HepG2 (cell line): Measurements from ENCODE around the gene TCF12. TPM values are rescaled to one million over a fixed set of nuclear protein-coding genes. Genes with fewer than 3 reads are reported as not detected.

Experiments
- ATAC-seq: fragments of 200-7000 bp; cut with Tn5 transposase; 3 replicates; pipeline ENCODE4 v1.9.1; 2020; ENCODE audit warnings: mild to moderate bottlenecking, moderate library complexity
- BruUV-seq: library from RNA; stranded (reverse); fragments of 400-500 nt; replicated peaks from 2 replicates; lab custom pipeline; 2021; lab: Mats Ljungman, UMichigan
- CTCF ChIA-PET: fragments of 300-600 bp; formaldehyde crosslinking; extraction: SDS; loops from one replicate; lab custom pipeline; 2021; ENCODE audit warnings: low total read pairs, inconsistent platforms, low intra/inter-chr PET ratio; lab: Yijun Ruan, JAX
- POLR2A ChIA-PET: fragments of 350-600 bp; sonication (Branson Sonifier 250); formaldehyde crosslinking; loops from one replicate; lab custom pipeline; 2020; ENCODE audit warnings: antibody characterized with exemption, inconsistent platforms; lab: Yijun Ruan, JAX
- DNase-seq: peaks from one replicate; pipeline ENCODE4 v3.0.0-alpha.2; 2015; ENCODE audit warnings: low spot score
- FAIRE-seq: peaks from 3 replicates; lab custom pipeline; 2011; peaks lifted over from hg19 to GRCh38; lab: Jason Lieb, UNC
- H2AFZ ChIP-seq: one replicate; pipeline ENCODE4 v1.6.1; 2011; ENCODE audit warnings: low read length, inconsistent platforms
- H3K27ac ChIP-seq: fragments of 300-600 bp; 3 replicates; pipeline ENCODE4 v1.8.0; 2011; ENCODE audit warnings: mixed run types, mild to moderate bottlenecking, mixed read lengths, low read length, inconsistent platforms; ENCODE audit not compliant: insufficient read depth; ENCODE audit errors: extremely low read length
- H3K27me3 ChIP-seq, 2 experiments: fragments of 200-600 bp in 1 of 2; 2 replicates in 1 of 2; 3 replicates in 1 of 2; pipeline versions ENCODE4 v1.6.0 to v1.8.0; 2011; ENCODE audit warnings: low read length in 2 of 2, mild to moderate bottlenecking in 2 of 2, moderate library complexity in 2 of 2, inconsistent platforms in 1 of 2; ENCODE audit not compliant: insufficient read depth in 2 of 2, control insufficient read depth in 1 of 2
- H3K36me3 ChIP-seq, 2 experiments: fragments of 200-600 bp in 1 of 2; replicated peaks in 1 of 2; 2 replicates in 1 of 2; 3 replicates in 1 of 2; pipeline versions ENCODE4 v1.5.1 to v1.8.0; 2011; ENCODE audit warnings: low read length in 2 of 2, inconsistent platforms in 1 of 2; ENCODE audit not compliant: insufficient read depth in 2 of 2, control insufficient read depth in 1 of 2
- H3K4me1 ChIP-seq: 2 replicates; pipeline ENCODE4 v1.5.1; 2012; ENCODE audit warnings: low read length, inconsistent platforms; ENCODE audit not compliant: insufficient read depth
- H3K4me2 ChIP-seq: 2 replicates; pipeline ENCODE4 v1.6.0; 2011; ENCODE audit warnings: low read depth, low read length, inconsistent platforms
- H3K4me3 ChIP-seq, 3 experiments: fragments of 200-600 bp in 1 of 3; sonication (generic), shearing (Covaris generic) in 1 of 3; replicated peaks in 1 of 3; 2 replicates each; pipeline ENCODE4 v1.5.1; 2011 to 2016; ENCODE audit warnings: low read length in 3 of 3, inconsistent platforms in 2 of 3, low read depth in 2 of 3, mild to moderate bottlenecking in 2 of 3, control low read depth in 1 of 3, mixed read lengths in 1 of 3; ENCODE audit not compliant: insufficient read depth in 1 of 3
- H3K79me2 ChIP-seq: one replicate; pipeline ENCODE4 v1.6.1; 2011; ENCODE audit warnings: low read length, inconsistent platforms; ENCODE audit not compliant: insufficient read depth
- H3K9ac ChIP-seq: 2 replicates; pipeline ENCODE4 v1.6.0; 2011; ENCODE audit warnings: mild to moderate bottlenecking, low read depth, low read length, inconsistent platforms; ENCODE audit not compliant: insufficient read depth
- H3K9me3 ChIP-seq: 2 replicates; pipeline ENCODE4 v1.5.1; 2012; ENCODE audit warnings: mild to moderate bottlenecking, low read length
- H4K20me1 ChIP-seq: 2 replicates; pipeline ENCODE4 v1.6.0; 2011; ENCODE audit warnings: inconsistent platforms, mild to moderate bottlenecking, low read length, moderate library complexity; ENCODE audit not compliant: insufficient read depth
- CC2D1A ChIP-seq: sonication (generic); formaldehyde crosslinking; IDR thresholded peaks from 2 replicates; pipeline ENCODE4 v1.8.1; 2023; ENCODE audit warnings: mild to moderate bottlenecking, missing genetic modification reagents
- CCAR2 ChIP-seq: fragments of 200-400 bp; formaldehyde crosslinking; optimal IDR thresholded peaks from 2 replicates; pipeline ENCODE3; 2018; ENCODE audit warnings: low read depth, mild to moderate bottlenecking, low read length, moderate library complexity
- HES4 ChIP-seq: sonication (generic); formaldehyde crosslinking; IDR thresholded peaks from 2 replicates; pipeline ENCODE4 v1.9.0; 2021; ENCODE audit warnings: mild to moderate bottlenecking, missing genetic modification reagents, borderline replicate concordance
- JDP2 ChIP-seq: sonication (generic); formaldehyde crosslinking; IDR thresholded peaks from 2 replicates; pipeline ENCODE4 v1.8.1; 2022; ENCODE audit warnings: missing genetic modification reagents, borderline replicate concordance
- KMT2A ChIP-seq: sonication (generic); formaldehyde crosslinking; IDR thresholded peaks from 2 replicates; pipeline ENCODE4 v1.4.0; 2020; ENCODE audit warnings: missing genetic modification reagents
- POLR2G ChIP-seq: fragments of 200-400 bp; formaldehyde crosslinking; IDR thresholded peaks from 2 replicates; pipeline ENCODE4 v1.6.1; 2018; ENCODE audit warnings: mild to moderate bottlenecking, low read depth, low read length, moderate library complexity
- TSC22D2 ChIP-seq: sonication (generic); formaldehyde crosslinking; IDR thresholded peaks from 2 replicates; pipeline ENCODE4 v1.5.1; 2020; ENCODE audit warnings: missing genetic modification reagents, mild to moderate bottlenecking, borderline replicate concordance
- ZNF570 ChIP-seq: sonication (generic); formaldehyde crosslinking; IDR thresholded peaks from 2 replicates; pipeline ENCODE4 v1.4.0; 2020; ENCODE audit warnings: mild to moderate bottlenecking, missing genetic modification reagents, borderline replicate concordance
- ZNF616 ChIP-seq: sonication (generic); formaldehyde crosslinking; IDR thresholded peaks from 2 replicates; pipeline ENCODE4 v1.5.0; 2020; ENCODE audit warnings: low read depth, mild to moderate bottlenecking, missing genetic modification reagents
- WGBS: methylation state at CpG from one replicate; pipeline ENCODE4 v1.1.6; 2017; ENCODE audit warnings: low lambda C conversion rate; 5-methylcytosine and 5-hydroxymethylcytosine counted together
- in situ Hi-C: cut with HindIII; loops from 2 replicates; pipeline ENCODE4 v1.10.0; 2017; ENCODE audit warnings: low pct_unique_long_range_greater_than_20kb; ENCODE audit not compliant: extremely low pct_ligation_motif_present
- intact Hi-C: fragments of 100-400 bp; cut with micrococcal nuclease; formaldehyde crosslinking; loops from one replicate; pipeline ENCODE4 v1.10.0; 2022; ENCODE audit not compliant: unreplicated experiment
- polyA plus RNA-seq, 8 experiments: library from polyadenylated mRNA; depleted of rRNA in 3 of 8; stranded (reverse) in 7 of 8; unstranded in 1 of 8; fragments of >200 nt; fragmentation: Illumina TruSeq in 4 of 8; extraction: Trizol in 4 of 8; gene quantifications; 2 replicates each; pipeline versions ENCODE4 v1.2.1 to v1.2.3, GENCODE V29; 2011 to 2016; ENCODE audit warnings: low read depth in 4 of 8, missing spikeins in 1 of 8, mixed read lengths in 1 of 8; ENCODE audit not compliant: insufficient read depth in 1 of 8
- total RNA-seq, 5 experiments: library from RNA; depleted of rRNA; stranded (reverse); fragments of >200 nt; fragmentation: Illumina TruSeq; extraction: Trizol; gene quantifications; 2 replicates each; pipeline ENCODE4 v1.2.3, GENCODE V29; 2016; ENCODE audit warnings: low read depth in 1 of 5
- TF ChIP-seq, protein P1 (sequence below): sonication (generic); IDR thresholded peaks from 2 replicates; pipeline ENCODE4 v1.6.1; 2016; ENCODE audit warnings: low read depth, borderline replicate concordance
- TF ChIP-seq, protein P2 (sequence below): IDR thresholded peaks from 2 replicates; pipeline ENCODE4 v1.6.1; 2016
- TF ChIP-seq, protein P3 (sequence below), 2 experiments: sonication (generic) in 1 of 2; formaldehyde crosslinking in 1 of 2; IDR thresholded peaks; 2 replicates each; pipeline versions ENCODE4 v1.4.0 to v1.6.1; 2016 to 2020; ENCODE audit warnings: borderline replicate concordance in 1 of 2, low read depth in 1 of 2, mild to moderate bottlenecking in 1 of 2, missing genetic modification reagents in 1 of 2

TCF12 gene
- total and polyA plus RNA-seq, 2 of the 13 experiments (the other 11 are each of a cell fraction or from before 2014, with no cell fraction given) = 48.6 to 51.1 TPM

DNA sequence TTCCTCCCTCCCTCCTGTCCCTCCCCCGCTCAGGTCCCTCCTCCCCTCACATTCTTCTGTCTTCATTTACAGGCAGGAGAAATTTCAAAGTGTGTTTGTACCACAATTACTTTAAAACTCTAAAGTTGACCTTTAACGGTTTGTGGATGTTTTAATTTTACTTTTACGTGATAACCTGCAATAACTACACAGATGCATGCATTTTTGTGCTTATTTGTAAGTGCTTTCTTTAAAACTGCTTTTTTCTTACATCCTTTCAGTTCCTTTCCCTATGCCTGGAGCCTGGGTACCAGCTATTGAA, 406.1 kb downstream of the TCF12 start:
- H3K36me3 ChIP-seq = no peaks in the 10 kb centered on the region
- H3K79me2 ChIP-seq = no peaks in the 10 kb centered on the region
- 18% methylated on average over 3 of the region's 3 CpGs for WGBS
- CTCF ChIA-PET = no interaction called here
- ATAC-seq (no peak), DNase-seq (no peak), FAIRE-seq (no peak)
- BruUV-seq = no TSS peak
- POLR2A ChIA-PET = no interaction called here
- H4K20me1 ChIP-seq = no peaks in the 10 kb centered on the region
- TF ChIP-seq, protein P1, sequence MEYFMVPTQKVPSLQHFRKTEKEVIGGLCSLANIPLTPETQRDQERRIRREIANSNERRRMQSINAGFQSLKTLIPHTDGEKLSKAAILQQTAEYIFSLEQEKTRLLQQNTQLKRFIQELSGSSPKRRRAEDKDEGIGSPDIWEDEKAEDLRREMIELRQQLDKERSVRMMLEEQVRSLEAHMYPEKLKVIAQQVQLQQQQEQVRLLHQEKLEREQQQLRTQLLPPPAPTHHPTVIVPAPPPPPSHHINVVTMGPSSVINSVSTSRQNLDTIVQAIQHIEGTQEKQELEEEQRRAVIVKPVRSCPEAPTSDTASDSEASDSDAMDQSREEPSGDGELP = no peak
- no peak for TF ChIP-seq ZNF616 (CRISPR knock-in tag)
- no peak for TF ChIP-seq CCAR2
- no peak for TF ChIP-seq JDP2 (CRISPR knock-in tag)
- no peak for TF ChIP-seq HES4 (CRISPR knock-in tag)
- no peak for TF ChIP-seq CC2D1A (CRISPR knock-in tag)
- peaks cover 2 to 13% of the 10 kb centered on the region in 2 experiments; a peak in 3 of 5 replicates for H3K27me3 ChIP-seq
- in situ Hi-C loops = no loop called here
- H3K4me1 ChIP-seq = peaks cover 26% of the 10 kb centered on the region
- peak overlapping the region; percentile 3; the same call in 1 of the 2 replicates for H3K4me2 ChIP-seq
- intact Hi-C loops = no loop called here
- no peak overlapping the region for H2AFZ ChIP-seq
- no peak overlapping the region for H3K27ac ChIP-seq
- H3K4me3 ChIP-seq = no peak overlapping the region
- H3K9ac ChIP-seq = no peak overlapping the region
- H3K9me3 ChIP-seq = no peaks in the 10 kb centered on the region

DNA sequence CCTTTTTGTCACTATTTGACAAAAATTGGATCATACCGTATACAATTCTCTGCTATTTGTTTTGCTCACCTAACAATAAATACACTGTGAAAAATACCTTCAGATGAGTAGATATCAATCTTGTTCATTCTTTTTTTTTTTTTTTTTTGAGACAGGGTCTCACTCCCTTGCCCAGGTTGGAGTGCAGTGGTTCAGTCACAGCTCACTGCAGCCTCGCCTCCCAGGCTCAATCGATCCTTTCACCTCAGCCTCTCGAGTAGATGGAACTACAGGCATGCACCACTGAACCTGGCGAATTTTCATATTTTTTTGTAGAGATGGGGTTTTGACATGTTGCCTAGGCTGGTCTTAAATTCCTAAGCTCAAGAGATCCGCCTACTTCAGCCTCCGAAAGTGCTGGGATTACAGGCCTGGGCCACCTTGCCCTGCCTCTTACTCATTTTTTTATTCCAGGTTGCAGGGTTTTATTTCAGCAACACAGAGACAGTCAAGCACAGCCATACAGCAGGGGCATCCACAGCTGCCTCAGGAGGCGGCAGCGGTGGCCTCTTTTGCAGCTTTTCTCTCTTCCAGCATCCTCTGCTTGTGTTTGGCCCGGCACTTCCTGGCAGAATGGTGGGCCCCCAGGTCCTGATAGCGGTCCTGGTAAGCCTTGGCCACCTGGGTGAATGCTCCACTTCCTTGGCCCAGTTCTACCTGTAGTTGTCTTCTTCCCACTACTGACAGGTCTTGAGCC, 406.7 kb downstream of the TCF12 start:
- DNase-seq = no peak
- WGBS = 54% methylated on average over 10 of the region's 11 CpGs
- Histone ChIP-seq H4K20me1 (no peaks in the 10 kb centered on the region), H3K27ac (no peak overlapping the region), H3K4me1 (peaks cover 26% of the 10 kb centered on the region), H3K36me3 (no peaks in the 10 kb centered on the region), H2AFZ (no peak overlapping the region), H3K27me3 (peaks cover 4 to 18% of the 10 kb centered on the region in 2 experiments; a peak in 3 of 5 replicates), H3K79me2 (no peaks in the 10 kb centered on the region), H3K4me3 (no peak overlapping the region), H3K9ac (no peak overlapping the region), H3K4me2 (peak overlapping the region; percentile 3; the same call in 1 of the 2 replicates), H3K9me3 (no peaks in the 10 kb centered on the region)
- no TSS peak for BruUV-seq
- intact Hi-C loops = no loop called here
- ATAC-seq = no peak
- CTCF ChIA-PET = no interaction called here
- POLR2A ChIA-PET = no interaction called here
- in situ Hi-C loops = no loop called here
- no peak for FAIRE-seq
- TF ChIP-seq KMT2A (CRISPR knock-in tag) (no peak), ZNF570 (CRISPR knock-in tag) (no peak), POLR2G (no peak), TSC22D2 (CRISPR knock-in tag) (no peak)
- TF ChIP-seq, protein P2, sequence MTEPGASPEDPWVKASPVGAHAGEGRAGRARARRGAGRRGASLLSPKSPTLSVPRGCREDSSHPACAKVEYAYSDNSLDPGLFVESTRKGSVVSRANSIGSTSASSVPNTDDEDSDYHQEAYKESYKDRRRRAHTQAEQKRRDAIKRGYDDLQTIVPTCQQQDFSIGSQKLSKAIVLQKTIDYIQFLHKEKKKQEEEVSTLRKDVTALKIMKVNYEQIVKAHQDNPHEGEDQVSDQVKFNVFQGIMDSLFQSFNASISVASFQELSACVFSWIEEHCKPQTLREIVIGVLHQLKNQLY (CRISPR knock-in tag) = no peak
- TF ChIP-seq, protein P3, sequence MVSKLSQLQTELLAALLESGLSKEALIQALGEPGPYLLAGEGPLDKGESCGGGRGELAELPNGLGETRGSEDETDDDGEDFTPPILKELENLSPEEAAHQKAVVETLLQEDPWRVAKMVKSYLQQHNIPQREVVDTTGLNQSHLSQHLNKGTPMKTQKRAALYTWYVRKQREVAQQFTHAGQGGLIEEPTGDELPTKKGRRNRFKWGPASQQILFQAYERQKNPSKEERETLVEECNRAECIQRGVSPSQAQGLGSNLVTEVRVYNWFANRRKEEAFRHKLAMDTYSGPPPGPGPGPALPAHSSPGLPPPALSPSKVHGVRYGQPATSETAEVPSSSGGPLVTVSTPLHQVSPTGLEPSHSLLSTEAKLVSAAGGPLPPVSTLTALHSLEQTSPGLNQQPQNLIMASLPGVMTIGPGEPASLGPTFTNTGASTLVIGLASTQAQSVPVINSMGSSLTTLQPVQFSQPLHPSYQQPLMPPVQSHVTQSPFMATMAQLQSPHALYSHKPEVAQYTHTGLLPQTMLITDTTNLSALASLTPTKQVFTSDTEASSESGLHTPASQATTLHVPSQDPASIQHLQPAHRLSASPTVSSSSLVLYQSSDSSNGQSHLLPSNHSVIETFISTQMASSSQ (IDR thresholded peaks at IDR 0.05; ENCODE audit: low read depth) = no peak
- TF ChIP-seq, protein P3 (CRISPR knock-in tag; IDR thresholded peaks at IDR 0.05; ENCODE audit: borderline replicate concordance) = no peak
